SK-N-SH (cell line): ENCODE data around the gene SLC24A4.

Experiments used
- CHD2 ChIP-seq: fragments of 150-350 bp; IDR thresholded peaks from 2 replicates; pipeline ENCODE4 v1.6.1; 2018; ENCODE audit warnings: low read length; ENCODE audit not compliant: partially characterized antibody
- JUND ChIP-seq: IDR thresholded peaks from 2 replicates; pipeline ENCODE4 v1.4.0; 2012
- RFX5 ChIP-seq: IDR thresholded peaks from 2 replicates; pipeline ENCODE4 v1.6.1; 2012; ENCODE audit warnings: mild to moderate bottlenecking, improper control_type of control experiment, low read length
- RXRA ChIP-seq: IDR thresholded peaks from 2 replicates; pipeline ENCODE4 v1.4.0; 2012; ENCODE audit warnings: low read depth, mild to moderate bottlenecking, borderline replicate concordance
- TEAD4 ChIP-seq: IDR thresholded peaks from 2 replicates; pipeline ENCODE4 v1.4.0; 2012; ENCODE audit warnings: mild to moderate bottlenecking, borderline replicate concordance; ENCODE audit not compliant: insufficient read depth
- USF1 ChIP-seq: IDR thresholded peaks from 2 replicates; pipeline ENCODE4 v1.4.0; 2012; ENCODE audit warnings: low read depth, borderline replicate concordance
- TF ChIP-seq, protein P1 (sequence below): fragments of 200-600 bp; sonication (generic); IDR thresholded peaks from 2 replicates; pipeline ENCODE4 v1.6.1; 2017; ENCODE audit warnings: antibody characterized with exemption, mild to moderate bottlenecking, moderate library complexity

- TF ChIP-seq, protein P1, sequence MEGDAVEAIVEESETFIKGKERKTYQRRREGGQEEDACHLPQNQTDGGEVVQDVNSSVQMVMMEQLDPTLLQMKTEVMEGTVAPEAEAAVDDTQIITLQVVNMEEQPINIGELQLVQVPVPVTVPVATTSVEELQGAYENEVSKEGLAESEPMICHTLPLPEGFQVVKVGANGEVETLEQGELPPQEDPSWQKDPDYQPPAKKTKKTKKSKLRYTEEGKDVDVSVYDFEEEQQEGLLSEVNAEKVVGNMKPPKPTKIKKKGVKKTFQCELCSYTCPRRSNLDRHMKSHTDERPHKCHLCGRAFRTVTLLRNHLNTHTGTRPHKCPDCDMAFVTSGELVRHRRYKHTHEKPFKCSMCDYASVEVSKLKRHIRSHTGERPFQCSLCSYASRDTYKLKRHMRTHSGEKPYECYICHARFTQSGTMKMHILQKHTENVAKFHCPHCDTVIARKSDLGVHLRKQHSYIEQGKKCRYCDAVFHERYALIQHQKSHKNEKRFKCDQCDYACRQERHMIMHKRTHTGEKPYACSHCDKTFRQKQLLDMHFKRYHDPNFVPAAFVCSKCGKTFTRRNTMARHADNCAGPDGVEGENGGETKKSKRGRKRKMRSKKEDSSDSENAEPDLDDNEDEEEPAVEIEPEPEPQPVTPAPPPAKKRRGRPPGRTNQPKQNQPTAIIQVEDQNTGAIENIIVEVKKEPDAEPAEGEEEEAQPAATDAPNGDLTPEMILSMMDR = no peak
- TF ChIP-seq JUND (no peak), TEAD4 (no peak), RFX5 (no peak), CHD2 (no peak), RXRA (no peak), USF1 (no peak)
These were observed 164.7 kb downstream of the SLC24A4 start for GRCh38 chr14:92487513-92488133.
